ENCODE measurements around the gene GOLGA5. TPM values are rescaled to one million over a fixed set of nuclear protein-coding genes. Genes with fewer than 3 reads are reported as not detected.

GOLGA5 gene, protein sequence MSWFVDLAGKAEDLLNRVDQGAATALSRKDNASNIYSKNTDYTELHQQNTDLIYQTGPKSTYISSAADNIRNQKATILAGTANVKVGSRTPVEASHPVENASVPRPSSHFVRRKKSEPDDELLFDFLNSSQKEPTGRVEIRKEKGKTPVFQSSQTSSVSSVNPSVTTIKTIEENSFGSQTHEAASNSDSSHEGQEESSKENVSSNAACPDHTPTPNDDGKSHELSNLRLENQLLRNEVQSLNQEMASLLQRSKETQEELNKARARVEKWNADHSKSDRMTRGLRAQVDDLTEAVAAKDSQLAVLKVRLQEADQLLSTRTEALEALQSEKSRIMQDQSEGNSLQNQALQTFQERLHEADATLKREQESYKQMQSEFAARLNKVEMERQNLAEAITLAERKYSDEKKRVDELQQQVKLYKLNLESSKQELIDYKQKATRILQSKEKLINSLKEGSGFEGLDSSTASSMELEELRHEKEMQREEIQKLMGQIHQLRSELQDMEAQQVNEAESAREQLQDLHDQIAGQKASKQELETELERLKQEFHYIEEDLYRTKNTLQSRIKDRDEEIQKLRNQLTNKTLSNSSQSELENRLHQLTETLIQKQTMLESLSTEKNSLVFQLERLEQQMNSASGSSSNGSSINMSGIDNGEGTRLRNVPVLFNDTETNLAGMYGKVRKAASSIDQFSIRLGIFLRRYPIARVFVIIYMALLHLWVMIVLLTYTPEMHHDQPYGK
- 42.2 and 46.3 TPM in 2 replicates for total RNA-seq

GRCh38 chr14:92793709-92794546, at the start of gene GOLGA5:
Gene GOLGA5, plus strand, starts transcription at chr14:92794305. Its CDS starts 3,133 bp downstream, at chr14:92797438.

DNA sequence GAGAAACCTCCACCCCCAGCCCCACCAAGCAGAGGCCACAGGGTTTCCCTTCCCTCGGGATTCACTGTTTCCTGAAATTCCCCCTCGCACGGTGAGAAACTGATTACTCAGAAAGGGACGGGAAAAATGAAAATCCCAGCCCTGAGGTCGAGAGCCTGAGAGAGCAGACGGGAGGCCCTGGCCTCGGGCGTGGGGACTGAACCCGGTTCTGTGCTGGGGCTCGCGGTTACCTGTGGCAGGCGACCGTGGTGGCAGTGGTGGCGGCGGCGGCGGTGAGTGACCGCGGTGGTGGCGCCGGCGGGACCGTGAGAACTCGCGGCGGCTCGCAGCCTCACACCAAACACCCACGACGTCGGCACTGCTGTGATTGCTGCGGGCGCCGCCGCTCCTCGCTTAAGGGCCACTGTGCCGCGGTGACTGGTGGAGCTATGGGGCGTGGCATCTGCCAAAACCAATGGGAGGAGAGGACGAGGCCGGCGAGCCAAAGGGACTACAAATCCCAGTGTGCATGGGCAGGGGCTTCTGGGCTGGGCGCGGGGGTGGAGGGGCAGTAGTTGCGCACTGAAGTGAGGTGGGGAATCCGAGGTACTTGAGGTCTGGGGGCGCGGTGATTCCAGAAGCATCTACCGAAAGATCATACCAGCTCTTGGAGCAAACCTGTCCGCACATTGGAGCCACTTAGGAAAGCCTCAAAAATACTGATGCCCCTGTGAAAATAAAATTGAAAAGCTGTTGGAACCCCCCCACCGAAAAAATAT, 45.7 kb upstream of the GOLGA5 start, which contains the start of gene LGMN:
Gene LGMN, minus strand, starts transcription at position 369 of the 758 bp plus-strand sequence. CDS start 15,841 bp downstream, outside the sequence.

Other genes starting within 250 kb of the GOLGA5 start
- gene LGMN, start 45.7 kb upstream of the GOLGA5 start, total RNA-seq: 99.5 and 147 TPM in 2 replicates
- 1.6 TPM in 1 of 2 replicates, not detected in the other for gene CHGA, start 128.8 kb downstream of the GOLGA5 start, total RNA-seq